ENCODE results near the gene THAP4. TPM values are rescaled to one million over a fixed set of nuclear protein-coding genes. Genes with fewer than 3 reads are reported as not detected.
"Not testable (repeated sequence)": the region's sequence is repeated elsewhere in the genome, so short reads cannot be mapped to it uniquely, and the experiment has no call there.

Gene THAP4
- total RNA-seq, 2 donors from 2014 or later: 42.2 to 45.8 TPM

DNA sequence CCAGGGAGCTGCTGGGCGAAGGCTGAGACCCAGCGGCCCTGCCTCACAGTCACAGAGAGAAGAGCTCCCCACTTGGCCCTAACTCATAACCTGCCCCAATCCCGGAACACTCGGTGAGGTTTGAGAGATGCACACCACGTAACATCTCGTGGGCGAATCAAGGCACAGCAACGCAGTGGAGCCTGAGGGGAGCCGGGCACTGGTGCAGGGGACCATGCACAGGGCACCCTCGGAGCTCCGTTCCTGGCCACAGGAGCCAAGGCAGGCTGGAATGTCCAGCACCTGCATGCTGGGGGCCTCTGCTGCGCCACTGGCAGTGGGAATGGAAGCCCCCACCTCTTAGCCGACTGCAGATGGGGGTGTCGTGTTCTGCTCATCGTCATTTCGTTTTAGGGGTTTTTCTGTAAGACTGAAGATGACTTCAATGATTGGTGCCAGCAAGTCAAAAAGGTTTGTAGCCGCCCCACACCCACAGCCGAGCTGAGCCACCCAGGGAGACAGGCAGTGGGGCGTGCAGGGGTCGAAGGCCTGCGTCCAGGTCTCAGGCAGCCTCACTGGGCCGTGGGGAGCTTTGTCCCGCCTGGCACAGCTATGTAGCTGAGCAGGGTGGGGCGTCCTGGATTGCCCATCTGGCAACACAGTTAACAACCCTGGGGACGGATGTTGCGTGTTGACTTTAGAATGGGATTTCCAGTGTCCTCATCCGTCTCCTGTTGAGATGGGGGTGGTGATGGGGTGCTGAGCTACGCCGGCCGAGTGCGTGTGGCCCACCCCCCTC, 33.6 kb upstream of the THAP4 start:
- Mint-ChIP-seq H3K36me3 (no peaks in the 10 kb centered on the region), H3K9me3 (no peaks in the 10 kb centered on the region), H3K27ac (no peak overlapping the region)
- ATAC-seq (no peak), DNase-seq (ENCODE audit: low spot score in 2 of 2) (no peak)

DNA sequence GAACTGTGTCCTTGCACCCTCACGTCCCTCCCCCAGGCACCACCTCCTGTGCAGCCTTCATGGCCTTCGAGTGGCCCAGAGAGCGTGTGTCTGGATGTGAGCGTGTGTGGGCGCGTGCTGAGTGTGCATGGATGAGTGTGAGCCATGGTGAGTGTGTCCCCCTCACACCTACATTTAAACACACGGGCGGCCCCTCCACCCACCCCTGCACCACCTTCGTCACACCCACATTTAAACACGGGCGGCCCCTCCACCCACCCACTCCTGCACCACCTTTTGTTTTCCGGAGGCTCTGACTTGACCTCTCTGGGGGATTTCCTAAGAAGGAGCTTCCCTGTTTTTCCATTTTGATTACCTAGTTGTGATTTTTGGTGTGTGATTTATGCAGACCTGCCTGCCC, 31.9 kb upstream of the THAP4 start:
- no peaks in the 10 kb centered on the region for H3K9me3 Mint-ChIP-seq
- DNase-seq (ENCODE audit: low spot score in 2 of 2): no peak
- no peak for ATAC-seq
- no peak overlapping the region for H3K27ac Mint-ChIP-seq
- H3K36me3 Mint-ChIP-seq: no peaks in the 10 kb centered on the region

DNA sequence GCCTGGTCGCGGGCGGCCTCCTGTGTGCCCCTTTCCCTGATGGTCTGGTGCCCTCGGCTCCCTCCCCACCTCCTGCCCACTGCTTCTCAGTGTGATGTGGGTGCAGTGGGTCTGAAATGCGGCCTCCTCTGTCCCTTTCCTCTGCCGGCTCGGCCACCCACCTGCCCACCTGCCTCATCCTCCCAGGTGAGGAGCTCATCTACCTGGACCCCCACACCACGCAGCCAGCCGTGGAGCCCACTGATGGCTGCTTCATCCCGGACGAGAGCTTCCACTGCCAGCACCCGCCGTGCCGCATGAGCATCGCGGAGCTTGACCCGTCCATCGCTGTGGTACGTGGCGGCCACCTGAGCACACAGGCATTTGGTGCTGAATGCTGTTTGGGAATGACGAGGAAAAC, 31.4 kb upstream of the THAP4 start:
- no peaks in the 10 kb centered on the region for H3K36me3 Mint-ChIP-seq
- no peaks in the 10 kb centered on the region for H3K9me3 Mint-ChIP-seq
- DNase-seq (ENCODE audit: low spot score in 2 of 2) (no peak), ATAC-seq (no peak)
- H3K27ac Mint-ChIP-seq: no peak overlapping the region

DNA sequence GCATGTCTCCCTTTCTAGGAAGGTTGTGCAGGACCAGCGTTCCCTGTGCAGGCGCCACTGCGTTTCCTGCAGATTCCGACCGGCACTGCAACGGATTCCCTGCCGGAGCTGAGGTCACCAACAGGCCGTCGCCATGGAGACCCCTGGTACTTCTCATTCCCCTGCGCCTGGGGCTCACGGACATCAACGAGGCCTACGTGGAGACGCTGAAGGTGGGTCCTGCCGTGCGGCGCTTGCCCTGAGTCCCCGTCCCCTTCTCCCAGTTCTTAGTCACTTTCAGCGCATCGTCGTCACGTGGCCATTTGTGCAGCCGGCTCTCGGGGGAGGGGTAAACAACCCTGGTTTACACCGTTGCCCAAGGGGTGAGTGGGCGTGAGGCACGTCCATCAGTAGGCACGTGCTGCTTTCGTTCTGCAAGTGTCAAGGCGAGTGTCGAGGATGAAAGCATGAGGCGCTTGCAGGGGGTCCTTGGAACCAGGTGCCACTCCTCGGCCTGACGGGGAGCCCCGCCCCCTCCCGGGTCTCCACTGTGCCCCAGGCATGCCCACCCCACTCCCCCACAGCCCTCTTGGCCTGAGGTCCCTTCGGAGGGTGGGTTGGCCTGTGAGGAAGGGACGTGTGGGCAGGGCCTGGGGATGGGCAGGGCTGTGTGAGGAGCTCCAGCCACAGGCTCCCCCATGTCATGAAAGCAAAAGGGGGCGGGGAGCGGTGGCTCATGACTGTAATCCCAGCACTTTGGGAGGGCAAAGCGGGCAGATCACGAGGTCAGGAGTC, 29.9 kb upstream of the THAP4 start:
- H3K9me3 Mint-ChIP-seq: no peaks in the 10 kb centered on the region
- ATAC-seq (no peak), DNase-seq (ENCODE audit: low spot score in 2 of 2) (no peak)
- peak overlapping the region; percentile 30 to 50 for H3K27ac Mint-ChIP-seq
- H3K36me3 Mint-ChIP-seq: no peaks in the 10 kb centered on the region

DNA sequence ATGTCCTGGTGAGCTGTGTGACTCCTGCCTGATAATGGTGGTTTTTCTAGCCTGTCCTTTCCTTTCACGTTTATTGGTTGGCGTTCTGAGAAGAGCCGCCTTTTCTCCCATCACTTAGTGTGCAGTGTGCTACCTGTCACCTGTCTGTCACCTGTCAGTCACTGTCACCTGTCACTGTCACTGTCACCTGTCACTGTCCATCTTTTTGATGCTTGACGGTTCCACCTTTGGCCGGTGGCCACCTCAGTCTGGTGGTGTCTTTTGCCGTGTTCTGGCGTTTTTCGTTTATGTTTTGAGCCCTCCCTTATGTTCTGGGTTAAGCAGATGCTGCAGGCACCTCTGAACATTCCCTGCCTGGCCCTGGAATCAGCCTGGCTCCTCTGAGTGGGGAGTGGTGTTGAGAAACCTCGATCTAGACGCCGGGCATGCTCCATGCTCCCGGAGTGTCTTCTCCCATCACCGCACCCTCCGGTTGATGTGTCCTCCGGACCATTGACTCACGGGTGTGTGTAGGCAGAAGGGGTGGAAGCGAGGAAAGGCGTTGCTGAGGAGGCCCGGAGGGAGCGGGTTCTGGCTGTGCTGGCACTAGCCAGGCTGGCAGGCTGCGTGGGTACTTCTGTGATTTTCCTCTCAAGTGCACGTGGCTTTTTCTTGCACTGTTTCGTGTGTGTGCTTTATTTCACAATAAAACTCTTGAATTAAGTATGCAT, 28.9 kb upstream of the THAP4 start:
- no peaks in the 10 kb centered on the region for H3K36me3 Mint-ChIP-seq
- no peaks in the 10 kb centered on the region for H3K9me3 Mint-ChIP-seq
- peak overlapping the region; percentile 60 to 74 for H3K27ac Mint-ChIP-seq
- ATAC-seq (no peak), DNase-seq (ENCODE audit: low spot score in 2 of 2) (no peak)

DNA sequence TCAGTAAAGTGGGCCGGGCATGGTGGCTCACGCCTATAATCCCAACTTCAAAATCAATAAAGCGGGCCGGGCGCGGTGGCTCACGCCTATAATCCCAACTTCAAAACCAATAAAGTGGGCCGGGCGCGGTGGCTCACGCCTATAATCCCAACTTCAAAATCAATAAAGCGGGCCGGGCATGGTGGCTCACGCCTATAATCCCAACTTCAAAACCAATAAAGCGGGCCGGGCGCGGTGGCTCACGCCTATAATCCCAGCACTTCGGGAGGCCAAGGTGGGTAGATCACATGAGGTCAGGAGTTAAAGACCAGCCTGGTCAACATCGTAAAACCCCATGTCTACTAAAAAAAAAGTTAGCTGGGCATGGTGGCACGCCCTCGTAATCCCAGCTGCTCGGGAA, 25.8 kb upstream of the THAP4 start:
- not testable (repeated sequence) for H3K9me3 Mint-ChIP-seq; ATAC-seq; H3K27ac Mint-ChIP-seq; DNase-seq (ENCODE audit: low spot score in 2 of 2); H3K36me3 Mint-ChIP-seq

DNA sequence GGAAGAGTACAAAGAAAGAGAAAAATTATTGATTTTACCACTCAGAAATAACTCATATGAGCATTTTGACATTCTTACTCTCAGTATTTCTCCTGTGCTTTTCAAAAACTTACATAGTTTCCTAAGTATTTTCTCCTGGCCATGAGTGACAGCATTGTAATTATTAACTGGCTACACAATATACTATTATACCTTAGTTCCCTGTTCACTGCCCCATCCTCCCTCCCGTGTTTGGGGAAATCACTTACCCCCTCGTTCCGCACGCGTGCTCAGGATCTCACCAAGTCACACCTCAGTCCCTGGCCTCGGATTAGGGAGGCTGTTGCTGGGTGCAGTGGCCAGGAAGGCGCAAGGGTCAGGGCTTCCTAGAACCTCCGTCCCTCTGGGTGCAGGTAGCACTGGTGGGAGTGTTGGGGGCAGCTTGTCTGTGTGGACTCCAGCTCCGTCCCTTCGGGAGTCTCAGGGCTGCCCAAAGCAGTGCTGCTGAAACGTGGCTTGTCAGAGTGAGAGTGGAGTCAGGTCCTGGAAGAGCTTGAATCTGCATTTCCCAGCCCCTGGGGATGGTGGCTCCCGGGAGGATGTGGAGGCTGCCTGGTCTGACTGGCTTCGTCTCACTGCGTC, 23.7 kb upstream of the THAP4 start:
- Mint-ChIP-seq H3K36me3 (peaks cover 8 to 10% of the 10 kb centered on the region in 2 donors), H3K27ac (no peak overlapping the region), H3K9me3 (no peaks in the 10 kb centered on the region)
- ATAC-seq: no peak
- DNase-seq (ENCODE audit: low spot score in 2 of 2): no peak

DNA sequence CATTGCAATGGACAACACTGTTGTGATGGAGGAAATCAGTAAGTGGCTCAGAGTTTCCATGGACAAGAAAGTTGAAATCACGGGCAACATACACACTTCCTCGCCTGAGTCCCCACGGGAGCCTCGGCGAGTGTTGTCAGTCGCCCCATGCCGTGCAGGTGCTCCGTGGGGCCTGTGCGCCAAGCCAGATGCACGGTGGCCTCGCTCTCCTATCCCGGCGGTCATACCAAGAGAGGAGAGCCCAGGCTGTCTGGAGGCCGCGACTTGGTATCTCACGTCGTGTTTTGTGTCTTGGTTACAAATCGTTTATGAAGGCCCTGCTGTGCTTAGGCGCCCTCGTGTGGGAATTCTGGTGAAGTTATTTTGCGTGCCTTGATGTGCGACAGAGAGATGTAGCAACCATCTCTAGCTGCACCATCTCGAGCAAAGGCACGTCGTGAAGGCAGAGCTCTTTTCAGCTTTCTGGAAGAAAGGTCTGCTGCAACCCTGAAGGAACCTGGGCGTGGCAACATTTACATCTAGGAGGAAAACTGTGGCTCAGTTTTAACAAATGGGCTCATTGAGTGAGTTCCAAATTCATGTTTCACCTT, 22.3 kb upstream of the THAP4 start:
- peak; percentile 16 to 32 for ATAC-seq
- no peak overlapping the region for H3K27ac Mint-ChIP-seq
- H3K9me3 Mint-ChIP-seq: no peaks in the 10 kb centered on the region
- H3K36me3 Mint-ChIP-seq: peaks cover 8 to 13% of the 10 kb centered on the region in 2 donors
- peak in 1 of 2 donors; percentile 40 for DNase-seq (ENCODE audit: low spot score in 2 of 2)

DNA sequence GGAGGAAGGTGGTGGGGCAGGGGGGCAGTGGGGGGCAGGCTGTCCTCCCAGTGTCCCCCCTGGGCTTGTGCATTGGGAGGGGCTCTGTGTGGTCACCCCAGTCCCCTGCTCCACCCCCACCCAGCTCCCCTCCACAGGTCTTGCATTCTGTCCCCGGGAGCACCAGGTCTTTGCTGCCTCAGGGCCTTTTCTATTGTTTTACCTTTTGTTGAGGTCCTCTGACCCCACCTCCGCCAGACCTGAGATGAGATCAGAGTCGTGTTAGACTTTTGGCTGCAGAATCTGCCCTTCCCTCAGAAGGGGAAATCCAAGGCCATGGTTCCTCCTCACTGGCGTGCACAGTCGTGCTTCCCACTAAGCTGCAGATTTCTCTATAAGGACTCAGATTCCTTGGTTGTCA, 21.3 kb upstream of the THAP4 start:
- Mint-ChIP-seq H3K9me3 (no peaks in the 10 kb centered on the region), H3K36me3 (peaks cover 8 to 13% of the 10 kb centered on the region in 2 donors), H3K27ac (no peak overlapping the region)
- DNase-seq (ENCODE audit: low spot score in 2 of 2): no peak
- ATAC-seq: no peak

DNA sequence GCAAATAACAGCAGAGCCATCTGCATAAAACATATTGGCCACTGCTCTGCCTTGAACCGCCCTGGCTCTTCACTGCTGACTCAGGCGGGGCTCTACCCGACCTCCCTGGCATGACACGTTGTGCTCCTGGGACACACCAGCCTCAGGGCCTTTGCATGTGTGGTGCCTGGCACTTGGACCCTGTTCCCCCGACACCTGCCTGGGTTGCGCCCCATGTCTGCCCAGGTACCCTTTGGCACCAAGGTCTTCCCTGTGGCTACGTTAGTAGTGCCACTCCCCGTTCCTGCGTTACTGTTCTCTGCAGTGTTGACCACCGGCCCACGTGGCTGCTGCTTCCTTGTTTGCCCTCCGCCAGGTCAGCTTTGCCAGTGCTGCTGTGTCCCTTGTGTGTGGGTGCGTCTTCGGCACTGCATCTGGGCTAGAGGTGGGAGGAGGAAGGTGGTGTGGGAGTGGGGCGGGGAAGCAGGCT, 20.9 kb upstream of the THAP4 start:
- no peak for DNase-seq (ENCODE audit: low spot score in 2 of 2)
- H3K9me3 Mint-ChIP-seq: no peaks in the 10 kb centered on the region
- peaks cover 8 to 13% of the 10 kb centered on the region in 2 donors for H3K36me3 Mint-ChIP-seq
- no peak for ATAC-seq
- H3K27ac Mint-ChIP-seq: no peak overlapping the region

DNA sequence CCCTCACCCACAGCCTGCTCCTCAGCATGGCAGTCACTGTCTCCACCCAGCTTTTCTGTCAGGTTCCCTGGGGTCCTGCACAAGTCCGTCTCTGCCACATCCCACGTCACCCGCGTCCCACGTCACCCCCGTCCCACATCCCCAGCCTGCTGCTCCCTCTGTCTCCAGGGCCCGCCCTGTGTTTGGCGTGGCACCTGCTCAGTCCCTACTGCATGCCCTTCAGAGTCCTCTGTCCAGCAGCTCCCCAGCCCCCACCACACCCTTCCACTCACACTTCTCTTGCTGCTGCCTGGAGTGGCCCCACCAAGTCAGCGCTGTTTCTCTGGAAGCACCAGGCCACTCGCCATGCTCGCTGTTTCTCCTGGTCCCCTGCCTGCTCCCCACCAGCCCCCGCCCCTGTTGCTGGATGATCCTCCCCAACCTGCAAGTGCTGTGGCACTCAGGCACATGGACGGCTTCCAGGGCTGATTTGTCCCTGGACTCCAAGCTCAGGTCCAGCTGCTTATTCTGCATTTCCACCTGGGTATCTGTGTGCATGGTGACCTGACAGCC, 19.3 kb upstream of the THAP4 start:
- no peak for ATAC-seq

DNA sequence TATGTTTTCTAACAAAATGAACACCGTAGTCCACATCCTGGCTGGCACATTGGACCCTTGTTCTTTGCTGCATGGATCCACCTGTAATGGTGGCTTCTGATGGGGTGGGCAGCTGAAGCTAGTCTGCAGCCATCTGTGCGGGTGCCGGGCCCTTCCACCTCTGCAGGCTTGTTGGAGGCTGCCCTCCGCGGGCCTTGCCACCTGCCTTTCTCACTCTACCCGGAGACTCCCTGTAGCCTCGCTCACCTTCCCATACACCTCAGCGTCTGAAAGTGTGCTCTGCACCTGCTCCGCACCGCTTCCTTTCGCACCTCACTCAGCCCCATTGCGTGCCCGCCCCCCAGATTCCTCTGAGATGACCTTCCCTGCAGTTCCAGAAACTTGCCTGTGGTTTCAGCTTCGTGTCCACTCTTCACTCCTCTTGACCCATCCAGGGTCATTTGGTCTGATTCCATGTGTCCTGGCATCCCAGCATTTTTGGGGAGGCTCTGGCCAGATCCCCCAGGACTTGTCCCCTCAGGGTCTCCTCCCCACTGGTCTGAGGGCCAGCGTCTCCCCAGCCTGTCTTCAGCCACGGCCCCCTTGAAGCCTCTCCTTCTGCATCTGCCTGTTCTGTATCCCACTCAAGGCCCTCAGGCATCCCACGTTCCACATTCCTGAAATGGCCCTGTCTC, 18.7 kb upstream of the THAP4 start:
- DNase-seq (ENCODE audit: low spot score in 2 of 2) (no peak), ATAC-seq (no peak)
- H3K36me3 Mint-ChIP-seq: peaks cover 8 to 12% of the 10 kb centered on the region in 2 donors
- H3K9me3 Mint-ChIP-seq: no peaks in the 10 kb centered on the region
- H3K27ac Mint-ChIP-seq: peak overlapping the region in 1 of 2 donors; percentile 68

More for the DNA sequence above, 19.3 kb upstream of the THAP4 start:
- DNase-seq (ENCODE audit: low spot score in 2 of 2): no peak
- Mint-ChIP-seq H3K9me3 (no peaks in the 10 kb centered on the region), H3K36me3 (peaks cover 8 to 13% of the 10 kb centered on the region in 2 donors), H3K27ac (no peak overlapping the region)

DNA sequence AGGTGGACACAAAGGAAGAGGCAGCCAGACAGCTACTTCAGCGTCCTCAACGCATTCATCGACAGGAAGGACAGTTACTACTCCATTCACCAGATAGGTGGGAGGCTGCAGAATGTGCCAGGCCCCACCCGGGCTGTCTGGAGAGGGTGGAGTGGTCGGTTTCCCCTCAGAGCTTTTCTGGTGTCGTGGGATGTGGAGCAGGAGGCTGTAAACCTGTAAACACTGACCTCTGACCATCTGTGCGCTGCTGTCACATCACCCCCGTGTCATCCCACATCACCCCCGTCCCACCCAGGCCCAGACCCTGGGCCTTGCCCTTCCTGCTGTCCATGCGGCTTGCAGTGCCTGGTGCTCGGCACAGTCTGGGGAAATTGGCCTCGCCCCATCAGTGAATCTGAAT, 17.6 kb upstream of the THAP4 start:
- no peak for DNase-seq (ENCODE audit: low spot score in 2 of 2)
- H3K36me3 Mint-ChIP-seq: peaks cover 6 to 7% of the 10 kb centered on the region in 2 donors
- no peak for ATAC-seq
- H3K27ac Mint-ChIP-seq: no peak overlapping the region
- no peaks in the 10 kb centered on the region for H3K9me3 Mint-ChIP-seq

DNA sequence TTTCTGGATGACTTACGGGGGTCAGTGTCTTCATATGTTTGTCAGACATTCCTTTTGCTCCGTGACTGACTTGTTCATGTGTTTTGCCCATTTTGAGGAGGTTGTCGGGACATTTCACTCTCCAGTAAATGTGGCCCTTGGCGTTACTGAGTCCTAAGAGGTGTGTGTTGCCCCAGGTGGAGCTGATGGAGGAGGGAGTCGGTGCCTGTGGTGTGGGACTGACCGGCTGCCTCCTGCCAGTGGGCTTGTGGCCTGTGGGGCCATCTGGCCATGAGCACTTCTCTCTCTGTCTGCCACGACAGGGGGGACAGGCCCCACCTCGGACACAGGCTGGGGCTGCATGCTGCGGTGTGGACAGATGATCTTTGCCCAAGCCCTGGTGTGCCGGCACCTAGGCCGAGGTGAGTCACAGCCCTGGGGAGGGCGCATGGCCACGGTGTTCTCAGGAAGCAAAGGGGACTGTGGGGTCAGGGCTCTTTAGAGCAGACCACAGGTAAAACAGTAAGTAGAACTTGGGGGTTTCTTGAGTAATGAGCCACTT, 16.3 kb upstream of the THAP4 start:
- Mint-ChIP-seq H3K27ac (no peak overlapping the region), H3K36me3 (peaks cover 0 to 7% of the 10 kb centered on the region in 2 donors), H3K9me3 (no peaks in the 10 kb centered on the region)
- ATAC-seq (no peak), DNase-seq (ENCODE audit: low spot score in 2 of 2) (no peak)

DNA sequence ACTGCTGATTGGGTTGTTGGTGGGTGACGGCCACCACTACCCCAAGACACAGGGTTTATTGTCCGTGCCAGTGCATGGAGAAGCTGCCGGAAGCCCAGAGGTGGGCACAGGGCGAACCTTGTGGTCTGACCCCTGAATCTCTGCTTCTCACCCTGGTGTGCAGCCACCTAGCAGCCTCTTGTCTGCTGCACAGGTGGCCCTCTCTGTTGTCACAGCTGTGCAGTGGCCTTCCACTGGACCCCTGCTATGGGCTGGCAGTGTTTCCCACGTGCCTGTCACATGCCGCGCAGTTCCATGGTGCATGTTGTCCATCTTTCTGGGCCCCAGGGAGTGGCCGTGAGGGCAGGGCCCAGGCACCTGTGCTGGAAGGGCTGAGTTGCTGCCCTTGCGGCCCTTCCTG, 15.8 kb upstream of the THAP4 start:
- Mint-ChIP-seq H3K36me3 (peaks cover 0 to 7% of the 10 kb centered on the region in 2 donors), H3K9me3 (no peaks in the 10 kb centered on the region), H3K27ac (no peak overlapping the region)
- DNase-seq (ENCODE audit: low spot score in 2 of 2) (no peak), ATAC-seq (no peak)

All from activated naive CD4-positive, alpha-beta T cell treated with anti-CD3 and anti-CD28 coated beads, Interleukin-2, amount 50 U/mL, for 72 hours (primary cell).